ENCODE data around the gene EIPR1.
A peak's percentile ranks its signal among the peaks of the same experiment; 100 is the strongest.

EIPR1 gene

DNA sequence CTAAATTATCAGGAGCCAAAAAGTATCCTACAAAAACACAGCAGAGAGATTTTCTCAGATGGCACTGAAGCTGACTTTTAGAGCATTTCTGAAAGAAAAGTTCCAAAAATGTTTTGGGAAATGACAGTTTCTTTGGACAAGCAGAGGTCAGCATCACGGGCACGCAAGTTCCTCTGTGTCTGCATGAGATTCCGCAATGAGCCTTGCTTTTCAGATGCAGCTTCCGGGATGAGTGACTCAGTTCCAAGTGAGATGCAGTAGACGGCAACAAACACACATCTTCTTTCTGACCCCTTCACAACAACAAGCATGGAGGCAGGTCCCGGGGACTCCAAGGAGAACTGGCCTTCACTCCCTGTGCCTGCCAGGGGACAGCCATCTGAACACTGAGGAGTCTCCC is 76.6 kb downstream of the EIPR1 start:
- TF ChIP-seq, protein P1, sequence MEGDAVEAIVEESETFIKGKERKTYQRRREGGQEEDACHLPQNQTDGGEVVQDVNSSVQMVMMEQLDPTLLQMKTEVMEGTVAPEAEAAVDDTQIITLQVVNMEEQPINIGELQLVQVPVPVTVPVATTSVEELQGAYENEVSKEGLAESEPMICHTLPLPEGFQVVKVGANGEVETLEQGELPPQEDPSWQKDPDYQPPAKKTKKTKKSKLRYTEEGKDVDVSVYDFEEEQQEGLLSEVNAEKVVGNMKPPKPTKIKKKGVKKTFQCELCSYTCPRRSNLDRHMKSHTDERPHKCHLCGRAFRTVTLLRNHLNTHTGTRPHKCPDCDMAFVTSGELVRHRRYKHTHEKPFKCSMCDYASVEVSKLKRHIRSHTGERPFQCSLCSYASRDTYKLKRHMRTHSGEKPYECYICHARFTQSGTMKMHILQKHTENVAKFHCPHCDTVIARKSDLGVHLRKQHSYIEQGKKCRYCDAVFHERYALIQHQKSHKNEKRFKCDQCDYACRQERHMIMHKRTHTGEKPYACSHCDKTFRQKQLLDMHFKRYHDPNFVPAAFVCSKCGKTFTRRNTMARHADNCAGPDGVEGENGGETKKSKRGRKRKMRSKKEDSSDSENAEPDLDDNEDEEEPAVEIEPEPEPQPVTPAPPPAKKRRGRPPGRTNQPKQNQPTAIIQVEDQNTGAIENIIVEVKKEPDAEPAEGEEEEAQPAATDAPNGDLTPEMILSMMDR (IDR thresholded peaks at IDR 0.05), result no peak
- no peaks in the 10 kb centered on the region for H3K36me3 ChIP-seq
- no peaks in the 10 kb centered on the region for H3K27me3 ChIP-seq
- no peak overlapping the region for H3K4me3 ChIP-seq (ENCODE audit: low read depth in 1 of 2, low read length in 1 of 2)
- H3K9me3 ChIP-seq, result no peaks in the 10 kb centered on the region
- peaks cover 10 to 11% of the 10 kb centered on the region in 2 experiments for H3K4me1 ChIP-seq (ENCODE audit: control insufficient read depth in 1 of 2, insufficient read depth in 1 of 2, low read depth in 1 of 2, low read length in 1 of 2)
- H3K27ac ChIP-seq, result peak overlapping the region; percentile 30

DNA sequence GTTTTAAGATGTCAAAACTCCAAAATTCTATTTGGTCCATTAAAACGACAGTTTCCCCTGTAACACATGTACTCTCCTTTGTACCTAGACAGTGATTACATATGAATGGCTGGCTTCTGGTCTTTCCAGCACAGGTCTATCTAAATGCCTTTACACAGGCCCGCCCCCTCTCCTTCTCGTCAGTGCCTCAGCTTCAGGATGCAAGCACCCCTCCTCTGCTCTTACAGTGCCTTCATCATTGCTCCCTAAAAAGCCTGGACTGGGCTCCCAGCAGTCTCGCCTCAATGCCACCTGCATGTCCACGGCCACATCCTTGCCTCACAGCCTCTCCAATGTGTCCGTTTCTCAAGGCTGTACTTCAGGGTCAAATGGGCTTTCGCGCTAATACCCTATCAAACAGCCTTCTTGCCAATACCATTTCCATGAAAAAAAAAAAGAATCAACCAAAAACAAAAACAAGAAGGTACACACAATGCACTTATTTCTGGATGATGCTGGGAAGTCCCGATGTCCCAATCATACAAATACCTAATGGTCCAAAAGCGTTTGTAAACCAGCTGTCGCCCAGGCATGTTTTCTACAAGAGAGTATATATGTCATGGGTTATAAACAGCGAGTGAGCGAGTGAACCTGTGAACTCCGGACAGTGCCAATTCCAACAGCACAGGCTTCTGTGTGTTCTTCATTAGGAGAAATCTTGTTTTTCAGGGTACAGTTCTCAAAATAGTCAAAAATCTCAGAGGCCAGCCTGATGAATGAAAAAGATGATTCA is 77.2 kb downstream of the EIPR1 start:
- Histone ChIP-seq H3K36me3 (no peaks in the 10 kb centered on the region), H3K4me3 (ENCODE audit: low read depth in 1 of 2, low read length in 1 of 2) (no peak overlapping the region), H3K27ac (no peak overlapping the region), H3K4me1 (ENCODE audit: control insufficient read depth in 1 of 2, insufficient read depth in 1 of 2, low read depth in 1 of 2, low read length in 1 of 2) (peaks cover 10 to 11% of the 10 kb centered on the region in 2 experiments), H3K27me3 (no peaks in the 10 kb centered on the region), H3K9me3 (no peaks in the 10 kb centered on the region)
- TF ChIP-seq, protein P1 (IDR thresholded peaks at IDR 0.05), result no peak

GRCh38 chr2:3299703-3300102 is 77.9 kb downstream of the EIPR1 start:
- Histone ChIP-seq H3K27ac (no peak overlapping the region), H3K27me3 (no peaks in the 10 kb centered on the region)
- TF ChIP-seq, protein P1 (IDR thresholded peaks at IDR 0.05), result no peak

GRCh38 chr2:3299130-3299529 is 78.5 kb downstream of the EIPR1 start:
- no peak overlapping the region for H3K27ac ChIP-seq
- no peaks in the 10 kb centered on the region for H3K36me3 ChIP-seq
- H3K27me3 ChIP-seq, result no peaks in the 10 kb centered on the region
- H3K4me1 ChIP-seq (ENCODE audit: control insufficient read depth in 1 of 2, insufficient read depth in 1 of 2, low read depth in 1 of 2, low read length in 1 of 2), result peaks cover 10 to 11% of the 10 kb centered on the region in 2 experiments
- no peak overlapping the region for H3K4me3 ChIP-seq (ENCODE audit: low read depth in 1 of 2, low read length in 1 of 2)
- TF ChIP-seq, protein P1 (IDR thresholded peaks at IDR 0.05), result no peak
- no peaks in the 10 kb centered on the region for H3K9me3 ChIP-seq

More at GRCh38 chr2:3299703-3300102, 77.9 kb downstream of the EIPR1 start:
- H3K36me3 ChIP-seq, result no peaks in the 10 kb centered on the region
- no peaks in the 10 kb centered on the region for H3K9me3 ChIP-seq
- H3K4me3 ChIP-seq (ENCODE audit: low read depth in 1 of 2, low read length in 1 of 2), result no peak overlapping the region
- H3K4me1 ChIP-seq (ENCODE audit: control insufficient read depth in 1 of 2, insufficient read depth in 1 of 2, low read depth in 1 of 2, low read length in 1 of 2), result peaks cover 10 to 11% of the 10 kb centered on the region in 2 experiments

- H3K4me1 ChIP-seq (ENCODE audit: control insufficient read depth in 1 of 2, insufficient read depth in 1 of 2, low read depth in 1 of 2, low read length in 1 of 2), result peaks cover 2% of the 10 kb centered on the region in 2 experiments
- H3K9me3 ChIP-seq, result no peaks in the 10 kb centered on the region
- H3K36me3 ChIP-seq, result no peaks in the 10 kb centered on the region
- no peaks in the 10 kb centered on the region for H3K27me3 ChIP-seq
- H3K27ac ChIP-seq, result no peak overlapping the region
- TF ChIP-seq, protein P1 (IDR thresholded peaks at IDR 0.05), result no peak
- no peak overlapping the region for H3K4me3 ChIP-seq (ENCODE audit: low read depth in 1 of 2, low read length in 1 of 2)
Measured at GRCh38 chr2:3298191-3298590, 79.4 kb downstream of the EIPR1 start.
